CD8-positive, alpha-beta memory T cell (primary cell): Measurements from ENCODE around the gene NLGN1. TPM values are rescaled to one million over a fixed set of nuclear protein-coding genes. Genes with fewer than 3 reads are reported as not detected.

ENCODE experiments used
- CTCF ChIA-PET: fragments of 350-600 bp; sonication (Branson Sonifier 250); formaldehyde crosslinking; loops from one replicate; lab custom pipeline; 2021; ENCODE audit warnings: antibody characterized with exemption; lab: Charles Lee
- POLR2A ChIA-PET: fragments of 350-600 bp; sonication (Branson Sonifier 250); formaldehyde crosslinking; loops from one replicate; lab custom pipeline; 2021; ENCODE audit warnings: antibody characterized with exemption; lab: Charles Lee
- DNase-seq, 5 donors: peaks; one replicate each; pipeline versions ENCODE4 v3.0.0 to v3.0.0-alpha.2; 2020 to 2022; ENCODE audit warnings: mixed read lengths in 1 of 5
- H3K27ac ChIP-seq: one replicate; pipeline ENCODE4 v1.7.0; 2013; ENCODE audit warnings: low read depth, mild to moderate bottlenecking, low read length, moderate library complexity
- H3K27me3 ChIP-seq: 2 replicates; pipeline ENCODE4 v1.7.0; 2013; ENCODE audit warnings: low read length, mild to moderate bottlenecking; ENCODE audit not compliant: insufficient read depth, poor library complexity, severe bottlenecking
- H3K36me3 ChIP-seq: 2 replicates; pipeline ENCODE4 v1.7.0; 2013; ENCODE audit warnings: mild to moderate bottlenecking, low read length, moderate library complexity; ENCODE audit not compliant: insufficient read depth
- H3K4me1 ChIP-seq: 2 replicates; pipeline ENCODE4 v1.7.0; 2013; ENCODE audit warnings: mild to moderate bottlenecking, low read length, moderate library complexity; ENCODE audit not compliant: insufficient read depth
- H3K4me3 ChIP-seq: 2 replicates; pipeline ENCODE4 v1.7.0; 2013; ENCODE audit warnings: mild to moderate bottlenecking, low read length
- H3K9me3 ChIP-seq: 2 replicates; pipeline ENCODE4 v1.7.0; 2013; ENCODE audit warnings: mild to moderate bottlenecking, low read length
- H3K27ac Mint-ChIP-seq, 8 donors: one replicate each; pipeline ENCODE4 v1.8.0; 2020 to 2021; ENCODE audit warnings: mixed read lengths in 8 of 8, mild to moderate bottlenecking in 6 of 8, inconsistent platforms in 3 of 8, moderate library complexity in 3 of 8
- H3K27me3 Mint-ChIP-seq, 2 donors: one replicate each; pipeline ENCODE4 v1.8.0; 2020 to 2021; ENCODE audit warnings: mixed read lengths in 2 of 2, mild to moderate bottlenecking in 1 of 2, moderate library complexity in 1 of 2
- H3K36me3 Mint-ChIP-seq, 3 donors: one replicate each; pipeline ENCODE4 v1.8.0; 2020 to 2021; ENCODE audit warnings: mixed read lengths in 3 of 3, inconsistent platforms in 1 of 3, mild to moderate bottlenecking in 1 of 3
- H3K4me1 Mint-ChIP-seq, 3 donors: one replicate each; pipeline ENCODE4 v1.8.0; 2020 to 2021; ENCODE audit warnings: mixed read lengths in 3 of 3, inconsistent platforms in 1 of 3, mild to moderate bottlenecking in 1 of 3
- H3K4me3 Mint-ChIP-seq, 7 donors: one replicate each; pipeline ENCODE4 v1.8.0; 2020 to 2021; ENCODE audit warnings: mixed read lengths in 7 of 7, mild to moderate bottlenecking in 6 of 7, moderate library complexity in 4 of 7, inconsistent platforms in 2 of 7
- H3K9me3 Mint-ChIP-seq, 5 donors: one replicate each; pipeline ENCODE4 v1.8.0; 2020 to 2022; ENCODE audit warnings: mixed read lengths in 5 of 5, mild to moderate bottlenecking in 3 of 5, moderate library complexity in 2 of 5, inconsistent platforms in 1 of 5
- polyA plus RNA-seq: library from polyadenylated mRNA; unstranded; fragments of 300-500 nt; fragmentation: Illumina TruSeq; gene quantifications from one replicate; pipeline ENCODE4 v1.2.3, GENCODE V29; 2021
- total RNA-seq, 2 experiments: library from RNA; stranded (reverse); gene quantifications; one replicate each; pipeline ENCODE4 v1.2.3, GENCODE V29; 2021

The NLGN1 gene
- total and polyA plus RNA-seq, 3 experiments from 2014 or later, result not detected

GRCh38 chr3:174193604-174194003, 796.1 kb downstream of the NLGN1 start:
- POLR2A ChIA-PET, result no interaction called here
- peaks cover 0 to 4% (median 0%) of the 10 kb centered on the region in 5 donors for H3K9me3 Mint-ChIP-seq

GRCh38 chr3:174197416-174197815, 799.9 kb downstream of the NLGN1 start:
- no peak overlapping the region for H3K4me3 Mint-ChIP-seq
- Histone ChIP-seq H3K27ac (no peak overlapping the region), H3K9me3 (no peaks in the 10 kb centered on the region), H3K4me1 (no peaks in the 10 kb centered on the region), H3K36me3 (no peaks in the 10 kb centered on the region), H3K27me3 (no peaks in the 10 kb centered on the region), H3K4me3 (no peak overlapping the region)
- peaks cover 0 to 4% (median 0%) of the 10 kb centered on the region in 5 donors for H3K9me3 Mint-ChIP-seq
- H3K36me3 Mint-ChIP-seq, result no peaks in the 10 kb centered on the region
- H3K4me1 Mint-ChIP-seq, result no peaks in the 10 kb centered on the region
- no peak overlapping the region for H3K27ac Mint-ChIP-seq
- ChIA-PET POLR2A (no interaction called here), CTCF (no interaction called here)
- DNase-seq, result no peak
- H3K27me3 Mint-ChIP-seq, result no peaks in the 10 kb centered on the region

More at GRCh38 chr3:174193604-174194003, 796.1 kb downstream of the NLGN1 start:
- Mint-ChIP-seq H3K4me1 (peaks cover 0 to 8% (median 6%) of the 10 kb centered on the region in 3 donors), H3K27ac (no peak overlapping the region), H3K4me3 (no peak overlapping the region), H3K27me3 (no peaks in the 10 kb centered on the region), H3K36me3 (no peaks in the 10 kb centered on the region)
- Histone ChIP-seq H3K4me3 (no peak overlapping the region), H3K36me3 (no peaks in the 10 kb centered on the region), H3K27ac (no peak overlapping the region), H3K27me3 (no peaks in the 10 kb centered on the region), H3K9me3 (no peaks in the 10 kb centered on the region), H3K4me1 (no peaks in the 10 kb centered on the region)
- CTCF ChIA-PET, result no interaction called here
- DNase-seq, result no peak

GRCh38 chr3:174198199-174198598, 800.7 kb downstream of the NLGN1 start:
- H3K27me3 Mint-ChIP-seq, result no peaks in the 10 kb centered on the region
- DNase-seq, result no peak
- Histone ChIP-seq H3K4me1 (no peaks in the 10 kb centered on the region), H3K9me3 (no peaks in the 10 kb centered on the region), H3K4me3 (no peak overlapping the region), H3K36me3 (no peaks in the 10 kb centered on the region), H3K27me3 (no peaks in the 10 kb centered on the region), H3K27ac (no peak overlapping the region)
- POLR2A ChIA-PET, result no interaction called here
- H3K36me3 Mint-ChIP-seq, result no peaks in the 10 kb centered on the region
- H3K9me3 Mint-ChIP-seq, result peaks cover 0 to 4% (median 0%) of the 10 kb centered on the region in 5 donors
- H3K4me3 Mint-ChIP-seq, result no peak overlapping the region
- no peak overlapping the region for H3K27ac Mint-ChIP-seq
- CTCF ChIA-PET, result no interaction called here
- H3K4me1 Mint-ChIP-seq, result no peaks in the 10 kb centered on the region

GRCh38 chr3:174199696-174200095, 802.2 kb downstream of the NLGN1 start:
- Mint-ChIP-seq H3K9me3 (peaks cover 0 to 4% (median 0%) of the 10 kb centered on the region in 5 donors), H3K27me3 (peaks cover 0 to 2% of the 10 kb centered on the region in 2 donors), H3K36me3 (no peaks in the 10 kb centered on the region), H3K27ac (no peak overlapping the region), H3K4me1 (no peaks in the 10 kb centered on the region), H3K4me3 (no peak overlapping the region)
- Histone ChIP-seq H3K4me1 (no peaks in the 10 kb centered on the region), H3K9me3 (no peaks in the 10 kb centered on the region), H3K36me3 (no peaks in the 10 kb centered on the region), H3K27ac (no peak overlapping the region), H3K4me3 (no peak overlapping the region), H3K27me3 (no peaks in the 10 kb centered on the region)
- POLR2A ChIA-PET, result no interaction called here
- CTCF ChIA-PET, result no interaction called here
- DNase-seq, result no peak

GRCh38 chr3:174202116-174202515, 804.6 kb downstream of the NLGN1 start:
- Mint-ChIP-seq H3K36me3 (no peaks in the 10 kb centered on the region), H3K9me3 (peaks cover 0 to 2% (median 0%) of the 10 kb centered on the region in 5 donors), H3K27me3 (peaks cover 0 to 2% of the 10 kb centered on the region in 2 donors), H3K4me1 (no peaks in the 10 kb centered on the region), H3K27ac (no peak overlapping the region), H3K4me3 (no peak overlapping the region)
- no peak overlapping the region for H3K4me3 ChIP-seq
- no peak for DNase-seq
- ChIA-PET POLR2A (no interaction called here), CTCF (no interaction called here)
- no peak overlapping the region for H3K27ac ChIP-seq
- H3K9me3 ChIP-seq, result no peaks in the 10 kb centered on the region
- no peaks in the 10 kb centered on the region for H3K36me3 ChIP-seq
- H3K4me1 ChIP-seq, result no peaks in the 10 kb centered on the region
- no peaks in the 10 kb centered on the region for H3K27me3 ChIP-seq

- no peaks in the 10 kb centered on the region for H3K27me3 ChIP-seq
- H3K27ac Mint-ChIP-seq, result no peak overlapping the region
- no peaks in the 10 kb centered on the region for H3K4me1 Mint-ChIP-seq
- no peaks in the 10 kb centered on the region for H3K4me1 ChIP-seq
- CTCF ChIA-PET, result no interaction called here
- H3K4me3 Mint-ChIP-seq, result no peak overlapping the region
- H3K27ac ChIP-seq, result no peak overlapping the region
- H3K9me3 Mint-ChIP-seq, result peaks cover 0 to 5% (median 0%) of the 10 kb centered on the region in 5 donors
- H3K36me3 ChIP-seq, result no peaks in the 10 kb centered on the region
- DNase-seq, result no peak
- H3K36me3 Mint-ChIP-seq, result no peaks in the 10 kb centered on the region
- no peak overlapping the region for H3K4me3 ChIP-seq
- H3K9me3 ChIP-seq, result no peaks in the 10 kb centered on the region
- POLR2A ChIA-PET, result no interaction called here
- H3K27me3 Mint-ChIP-seq, result peaks cover 0 to 2% of the 10 kb centered on the region in 2 donors
Measured at GRCh38 chr3:174202561-174202960, 805.0 kb downstream of the NLGN1 start.

GRCh38 chr3:174204765-174205164, 807.2 kb downstream of the NLGN1 start:
- no peaks in the 10 kb centered on the region for H3K4me1 Mint-ChIP-seq
- CTCF ChIA-PET, result no interaction called here
- H3K27me3 Mint-ChIP-seq, result peaks cover 0 to 2% of the 10 kb centered on the region in 2 donors

GRCh38 chr3:174206607-174207192, 809.2 kb downstream of the NLGN1 start:
- no peaks in the 10 kb centered on the region for H3K36me3 ChIP-seq
- DNase-seq, result no peak
- H3K27me3 Mint-ChIP-seq, result peaks cover 0 to 2% of the 10 kb centered on the region in 2 donors
- H3K27ac Mint-ChIP-seq, result no peak overlapping the region
- no peak overlapping the region for H3K27ac ChIP-seq
- H3K4me3 ChIP-seq, result no peak overlapping the region
- no peaks in the 10 kb centered on the region for H3K4me1 Mint-ChIP-seq
- no peak overlapping the region for H3K4me3 Mint-ChIP-seq
- ChIA-PET POLR2A (no interaction called here), CTCF (no interaction called here)
- H3K36me3 Mint-ChIP-seq, result no peaks in the 10 kb centered on the region
- no peaks in the 10 kb centered on the region for H3K9me3 ChIP-seq
- no peaks in the 10 kb centered on the region for H3K27me3 ChIP-seq
- peaks cover 0 to 8% (median 4%) of the 10 kb centered on the region in 5 donors for H3K9me3 Mint-ChIP-seq
- H3K4me1 ChIP-seq, result no peaks in the 10 kb centered on the region

More at GRCh38 chr3:174204765-174205164, 807.2 kb downstream of the NLGN1 start:
- Histone ChIP-seq H3K27ac (no peak overlapping the region), H3K36me3 (no peaks in the 10 kb centered on the region), H3K4me3 (no peak overlapping the region), H3K4me1 (no peaks in the 10 kb centered on the region), H3K9me3 (no peaks in the 10 kb centered on the region), H3K27me3 (no peaks in the 10 kb centered on the region)
- no peaks in the 10 kb centered on the region for H3K36me3 Mint-ChIP-seq
- POLR2A ChIA-PET, result no interaction called here
- H3K4me3 Mint-ChIP-seq, result no peak overlapping the region
- H3K9me3 Mint-ChIP-seq, result peaks cover 0 to 8% (median 2%) of the 10 kb centered on the region in 5 donors
- DNase-seq, result no peak
- no peak overlapping the region for H3K27ac Mint-ChIP-seq
